ENCODE data around the gene LGI2.
A peak's percentile ranks its signal among the peaks of the same experiment; 100 is the strongest.

The LGI2 gene

DNA sequence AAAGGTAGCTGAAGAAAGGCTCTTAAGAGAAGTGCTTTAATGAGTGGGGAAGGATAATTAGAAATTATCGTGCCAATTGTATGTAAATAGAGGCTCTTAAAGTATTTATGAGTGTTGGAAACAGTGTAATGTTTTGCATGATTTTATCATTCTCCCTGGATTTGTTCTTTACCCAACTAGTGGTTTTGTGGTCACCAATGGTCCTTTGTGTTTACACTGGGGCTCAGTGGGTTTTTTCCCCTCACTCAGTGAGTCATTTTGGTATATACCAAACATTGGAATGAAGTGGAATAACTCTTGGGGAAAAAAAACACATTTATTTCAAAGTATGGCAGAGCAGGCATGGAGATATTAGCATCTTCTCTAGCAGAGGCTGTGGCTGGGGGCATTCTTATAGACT lies 20.8 kb upstream of the LGI2 start:
- TF ChIP-seq, protein P1, sequence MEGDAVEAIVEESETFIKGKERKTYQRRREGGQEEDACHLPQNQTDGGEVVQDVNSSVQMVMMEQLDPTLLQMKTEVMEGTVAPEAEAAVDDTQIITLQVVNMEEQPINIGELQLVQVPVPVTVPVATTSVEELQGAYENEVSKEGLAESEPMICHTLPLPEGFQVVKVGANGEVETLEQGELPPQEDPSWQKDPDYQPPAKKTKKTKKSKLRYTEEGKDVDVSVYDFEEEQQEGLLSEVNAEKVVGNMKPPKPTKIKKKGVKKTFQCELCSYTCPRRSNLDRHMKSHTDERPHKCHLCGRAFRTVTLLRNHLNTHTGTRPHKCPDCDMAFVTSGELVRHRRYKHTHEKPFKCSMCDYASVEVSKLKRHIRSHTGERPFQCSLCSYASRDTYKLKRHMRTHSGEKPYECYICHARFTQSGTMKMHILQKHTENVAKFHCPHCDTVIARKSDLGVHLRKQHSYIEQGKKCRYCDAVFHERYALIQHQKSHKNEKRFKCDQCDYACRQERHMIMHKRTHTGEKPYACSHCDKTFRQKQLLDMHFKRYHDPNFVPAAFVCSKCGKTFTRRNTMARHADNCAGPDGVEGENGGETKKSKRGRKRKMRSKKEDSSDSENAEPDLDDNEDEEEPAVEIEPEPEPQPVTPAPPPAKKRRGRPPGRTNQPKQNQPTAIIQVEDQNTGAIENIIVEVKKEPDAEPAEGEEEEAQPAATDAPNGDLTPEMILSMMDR (IDR thresholded peaks at IDR 0.05; ENCODE audit: control insufficient read depth, extremely low read depth, insufficient read depth): no peak

DNA sequence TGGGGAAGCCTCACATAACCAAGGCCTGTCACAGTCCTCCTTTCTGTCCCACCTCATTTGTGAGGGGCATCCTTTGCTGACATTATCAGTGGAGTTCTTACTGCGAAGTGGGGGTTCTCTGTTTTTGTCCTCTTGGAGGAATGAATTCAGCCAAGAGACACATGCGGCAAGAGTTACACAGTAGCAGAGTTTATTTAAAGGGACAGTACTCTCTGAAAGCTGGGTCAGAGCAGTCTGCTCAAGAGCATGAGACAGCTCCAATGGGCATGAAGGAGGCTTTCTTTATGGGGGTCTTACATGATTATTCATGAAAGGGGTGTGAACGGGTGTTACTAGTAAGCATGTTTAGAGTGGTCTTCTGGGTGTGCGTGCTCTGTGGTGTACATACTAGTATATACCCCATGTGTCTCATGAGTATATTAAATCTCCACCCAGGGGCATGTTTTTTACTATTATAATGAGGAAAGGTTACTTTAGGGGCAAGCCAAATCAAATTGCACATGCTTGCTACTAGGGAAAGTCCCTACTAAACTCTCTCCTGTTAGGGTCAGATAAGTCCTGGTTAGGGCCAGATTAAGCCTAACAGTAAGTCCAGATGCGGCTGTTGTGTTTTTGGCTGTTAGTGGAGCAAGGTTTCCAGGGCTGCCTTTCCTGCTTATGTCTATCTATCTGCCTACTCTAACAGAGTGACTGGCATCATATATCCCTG lies 19.8 kb upstream of the LGI2 start:
- no peak for DNase-seq (ENCODE audit: low read depth)
- H3K4me3 ChIP-seq (ENCODE audit: low read depth, low read length): no peak overlapping the region
- TF ChIP-seq, protein P1 (IDR thresholded peaks at IDR 0.05; ENCODE audit: control insufficient read depth, extremely low read depth, insufficient read depth): no peak

More for the DNA sequence above, 20.8 kb upstream of the LGI2 start:
- H3K4me3 ChIP-seq (ENCODE audit: low read depth, low read length): no peak overlapping the region
- DNase-seq (ENCODE audit: low read depth): no peak

DNA sequence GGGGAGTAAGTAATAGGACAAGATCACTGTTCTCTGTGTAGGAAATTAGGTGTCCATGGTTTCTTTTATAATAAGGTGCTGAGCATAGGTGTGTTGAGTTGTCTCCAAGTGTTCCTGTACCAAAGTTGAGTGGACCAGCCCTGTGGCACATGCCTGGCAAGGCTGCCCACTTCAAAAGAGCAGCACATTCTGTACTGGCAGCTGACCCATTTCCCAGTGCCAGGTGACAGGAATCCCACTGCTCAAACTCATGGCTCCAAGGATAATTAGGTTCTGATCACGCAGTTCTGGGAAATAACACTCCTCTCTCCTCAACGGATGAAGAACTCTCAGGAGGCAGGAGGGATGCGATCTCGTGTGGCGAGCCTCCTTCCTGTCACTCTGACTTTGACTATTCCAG lies 12.8 kb upstream of the LGI2 start:
- TF ChIP-seq, protein P1 (IDR thresholded peaks at IDR 0.05; ENCODE audit: control insufficient read depth, extremely low read depth, insufficient read depth): no peak
- DNase-seq (ENCODE audit: low read depth): no peak
- H3K4me3 ChIP-seq (ENCODE audit: low read depth, low read length): no peak overlapping the region

DNA sequence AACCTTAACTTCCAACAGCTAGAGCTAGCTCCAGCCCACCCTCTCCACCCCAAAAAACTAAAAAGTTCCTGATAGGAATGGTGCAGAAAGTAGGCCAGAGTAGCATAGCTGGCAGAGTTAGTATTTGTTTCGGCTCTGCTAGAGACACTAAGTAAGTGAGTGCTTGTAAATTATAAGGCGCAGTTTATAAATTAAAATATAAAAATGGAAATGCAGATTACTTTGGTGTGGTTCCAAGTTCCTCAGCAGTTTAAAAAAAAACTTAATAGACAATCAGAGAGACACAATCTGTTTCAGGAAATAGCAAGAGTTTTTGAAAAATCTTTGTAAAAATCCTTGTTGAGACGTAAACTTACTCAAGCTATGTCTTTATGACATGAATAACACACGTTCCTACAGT lies 2.8 kb upstream of the LGI2 start:
- TF ChIP-seq, protein P1 (IDR thresholded peaks at IDR 0.05; ENCODE audit: control insufficient read depth, extremely low read depth, insufficient read depth): no peak
- no peak for DNase-seq (ENCODE audit: low read depth)
- no peak overlapping the region for H3K4me3 ChIP-seq (ENCODE audit: low read depth, low read length)

DNA sequence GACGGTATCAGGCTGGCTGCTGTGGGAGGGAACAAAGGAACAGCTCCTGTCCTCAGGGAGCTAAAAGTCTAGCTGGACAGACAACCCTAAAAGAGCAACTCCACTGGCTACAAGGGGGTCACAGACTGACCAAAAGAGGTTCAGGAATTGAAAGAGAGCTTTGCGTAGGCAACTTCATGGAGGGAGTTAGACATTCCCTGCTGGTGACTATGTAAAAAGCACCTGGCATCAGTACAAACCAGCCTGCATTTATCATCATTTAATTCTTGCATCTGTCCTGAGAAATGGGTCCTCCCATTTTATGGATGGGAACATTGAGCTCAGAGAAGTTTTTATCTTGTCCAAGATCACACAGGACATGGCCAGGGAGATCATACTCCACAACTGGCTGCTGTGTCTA lies 1.4 kb upstream of the LGI2 start:
- H3K4me3 ChIP-seq (ENCODE audit: low read depth, low read length): no peak overlapping the region
- TF ChIP-seq, protein P1 (IDR thresholded peaks at IDR 0.05; ENCODE audit: control insufficient read depth, extremely low read depth, insufficient read depth): no peak
- no peak for DNase-seq (ENCODE audit: low read depth)

DNA sequence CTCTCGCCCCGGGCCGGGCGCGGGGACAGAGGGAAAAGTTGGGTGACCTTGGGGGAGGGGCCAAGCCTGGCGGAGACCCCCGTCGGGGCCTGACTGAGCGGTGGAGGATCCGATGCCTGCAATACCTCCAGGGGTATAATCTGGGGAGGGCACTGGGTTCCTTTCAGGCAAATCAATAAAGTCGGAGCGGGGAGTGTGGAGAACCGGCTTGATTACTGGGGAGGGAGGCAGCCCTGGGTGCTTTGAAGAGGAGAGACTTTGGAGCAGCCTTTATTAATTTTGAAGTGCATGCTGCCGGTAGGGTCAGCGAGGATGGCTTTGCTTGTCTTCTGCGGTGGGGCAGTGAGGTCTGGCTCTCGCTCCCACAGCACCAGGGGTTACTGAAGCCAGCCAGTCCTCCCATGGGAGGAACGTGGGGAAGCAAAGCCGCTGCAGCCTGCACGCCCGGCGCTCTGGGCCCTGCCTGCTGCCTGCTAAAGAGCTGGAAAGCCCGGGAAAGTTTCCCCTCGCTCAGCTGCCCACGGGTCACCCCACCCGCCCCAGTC lies 403 bp upstream of the LGI2 start:
- no peak for DNase-seq (ENCODE audit: low read depth)
- H3K4me3 ChIP-seq (ENCODE audit: low read depth, low read length): peak overlapping the region; percentile 31
- TF ChIP-seq, protein P1 (IDR thresholded peaks at IDR 0.05; ENCODE audit: control insufficient read depth, extremely low read depth, insufficient read depth): no peak
